ENCODE measurements around the gene ABCC12. TPM values are rescaled to one million over a fixed set of nuclear protein-coding genes. Genes with fewer than 3 reads are reported as not detected.

The ABCC12 gene
- polyA plus RNA-seq, 1 experiment, result not detected

- no peaks in the 10 kb centered on the region for H3K27me3 ChIP-seq (ENCODE audit: control insufficient read depth, insufficient read depth, low read length)
- TF ChIP-seq CTCF (IDR thresholded peaks at IDR 0.05; ENCODE audit: low read depth, low read length), result no peak
- H3K27ac ChIP-seq (ENCODE audit: low read depth, low read length), result peak overlapping the region; percentile 97
- POLR2A ChIA-PET, result interaction anchor here (0.8 to 1.6 kb wide), 7 partner anchors 41 to 981 kb away, joined by 3 to 5 read pairs (median 3); partner anchors contain the start of gene NETO2
- no peaks in the 10 kb centered on the region for H3K9me3 ChIP-seq (ENCODE audit: control insufficient read depth, insufficient read depth, low read length)
- H3K4me3 ChIP-seq (ENCODE audit: low read depth, low read length), result no peak overlapping the region
- CTCF ChIA-PET, result interaction anchor here (0.7 to 2.4 kb wide), 3 partner anchors 42 to 981 kb away, joined by 3 to 12 read pairs (median 6); no protein-coding TSS in a partner anchor
- DNase-seq (ENCODE audit: low read depth, low spot score), result peak; percentile 96
Measured at GRCh38 chr16:48123104-48123788, 32.5 kb downstream of the ABCC12 start.

- H3K27ac ChIP-seq (ENCODE audit: low read depth, low read length), result no peak overlapping the region
- DNase-seq (ENCODE audit: low read depth, low spot score), result no peak
- CTCF ChIA-PET, result interaction anchor here (0.7 to 2.1 kb wide), 3 partner anchors 36 to 980 kb away, joined by 4 to 6 read pairs (median 4); no protein-coding TSS in a partner anchor
- H3K4me3 ChIP-seq (ENCODE audit: low read depth, low read length), result no peak overlapping the region
- no peak for TF ChIP-seq CTCF (IDR thresholded peaks at IDR 0.05; ENCODE audit: low read depth, low read length)
- H3K9me3 ChIP-seq (ENCODE audit: control insufficient read depth, insufficient read depth, low read length), result no peaks in the 10 kb centered on the region; the same call in 1 of the 2 replicates
- POLR2A ChIA-PET, result no interaction called here
- no peaks in the 10 kb centered on the region for H3K27me3 ChIP-seq (ENCODE audit: control insufficient read depth, insufficient read depth, low read length)
Measured at GRCh38 chr16:48121276-48121675, 34.5 kb downstream of the ABCC12 start.

GRCh38 chr16:48118841-48119240 lies 37.0 kb downstream of the ABCC12 start:
- ChIA-PET POLR2A (no interaction called here), CTCF (no interaction called here)
- Histone ChIP-seq H3K9me3 (ENCODE audit: control insufficient read depth, insufficient read depth, low read length) (no peaks in the 10 kb centered on the region; the same call in 1 of the 2 replicates), H3K27me3 (ENCODE audit: control insufficient read depth, insufficient read depth, low read length) (peaks cover 5% of the 10 kb centered on the region), H3K27ac (ENCODE audit: low read depth, low read length) (no peak overlapping the region), H3K4me3 (ENCODE audit: low read depth, low read length) (no peak overlapping the region)
- DNase-seq (ENCODE audit: low read depth, low spot score), result no peak
- no peak for TF ChIP-seq CTCF (IDR thresholded peaks at IDR 0.05; ENCODE audit: low read depth, low read length)

- POLR2A ChIA-PET, result no interaction called here
- Histone ChIP-seq H3K27ac (ENCODE audit: low read depth, low read length) (no peak overlapping the region), H3K9me3 (ENCODE audit: control insufficient read depth, insufficient read depth, low read length) (no peaks in the 10 kb centered on the region; the same call in 1 of the 2 replicates), H3K27me3 (ENCODE audit: control insufficient read depth, insufficient read depth, low read length) (peaks cover 5% of the 10 kb centered on the region), H3K4me3 (ENCODE audit: low read depth, low read length) (no peak overlapping the region)
- CTCF ChIA-PET, result interaction anchor here (0.5 to 1.8 kb wide), 4 partner anchors 9 to 976 kb away, joined by 3 to 4 read pairs (median 4); no protein-coding TSS in a partner anchor
- peak; percentile 71 for TF ChIP-seq CTCF (IDR thresholded peaks at IDR 0.05; ENCODE audit: low read depth, low read length)
- no peak for DNase-seq (ENCODE audit: low read depth, low spot score)
Measured at GRCh38 chr16:48117217-48118105, 38.3 kb downstream of the ABCC12 start.

Measured in AG04450 (cell line).